ENCODE measurements around the gene C2orf74.
A peak's percentile ranks its signal among the peaks of the same experiment; 100 is the strongest.
"Not testable (repeated sequence)": the region's sequence is repeated elsewhere in the genome, so short reads cannot be mapped to it uniquely, and the experiment has no call there.

C2orf74 gene

DNA sequence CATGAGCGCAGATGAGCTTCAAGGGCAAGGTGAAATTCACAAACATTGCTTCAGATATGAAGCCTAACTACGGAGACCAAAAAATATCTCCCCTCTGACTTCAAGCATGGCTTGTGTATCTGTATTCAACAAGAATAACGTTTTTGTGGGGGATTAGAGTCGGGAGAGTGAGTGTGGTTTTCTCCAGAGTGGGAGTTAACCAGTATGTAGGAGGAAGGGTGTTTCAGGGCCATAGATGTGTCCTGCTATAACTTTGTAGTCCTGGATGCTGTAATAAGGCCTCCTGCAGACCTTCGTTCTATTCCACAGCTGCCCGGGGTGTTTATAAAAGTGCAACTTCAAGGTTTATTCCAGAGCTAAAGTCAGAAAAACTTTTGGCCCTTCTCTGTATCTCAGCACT lies 12.9 kb upstream of the C2orf74 start:
- in situ Hi-C loops (cut with HindIII; ENCODE audit: low pct_ligation_motif_present, low sequenced_read_pairs): no loop called here
- Histone ChIP-seq H3K27me3 (replicated peaks) (no peaks in the 10 kb centered on the region), H3K36me3 (replicated peaks) (peaks cover 10% of the 10 kb centered on the region), H3K27ac (no peak overlapping the region), H3K4me3 (ENCODE audit: low read depth, low read length) (no peak overlapping the region)
- TF ChIP-seq, protein P1, sequence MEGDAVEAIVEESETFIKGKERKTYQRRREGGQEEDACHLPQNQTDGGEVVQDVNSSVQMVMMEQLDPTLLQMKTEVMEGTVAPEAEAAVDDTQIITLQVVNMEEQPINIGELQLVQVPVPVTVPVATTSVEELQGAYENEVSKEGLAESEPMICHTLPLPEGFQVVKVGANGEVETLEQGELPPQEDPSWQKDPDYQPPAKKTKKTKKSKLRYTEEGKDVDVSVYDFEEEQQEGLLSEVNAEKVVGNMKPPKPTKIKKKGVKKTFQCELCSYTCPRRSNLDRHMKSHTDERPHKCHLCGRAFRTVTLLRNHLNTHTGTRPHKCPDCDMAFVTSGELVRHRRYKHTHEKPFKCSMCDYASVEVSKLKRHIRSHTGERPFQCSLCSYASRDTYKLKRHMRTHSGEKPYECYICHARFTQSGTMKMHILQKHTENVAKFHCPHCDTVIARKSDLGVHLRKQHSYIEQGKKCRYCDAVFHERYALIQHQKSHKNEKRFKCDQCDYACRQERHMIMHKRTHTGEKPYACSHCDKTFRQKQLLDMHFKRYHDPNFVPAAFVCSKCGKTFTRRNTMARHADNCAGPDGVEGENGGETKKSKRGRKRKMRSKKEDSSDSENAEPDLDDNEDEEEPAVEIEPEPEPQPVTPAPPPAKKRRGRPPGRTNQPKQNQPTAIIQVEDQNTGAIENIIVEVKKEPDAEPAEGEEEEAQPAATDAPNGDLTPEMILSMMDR (IDR thresholded peaks at IDR 0.05; ENCODE audit: low read depth, low read length, missing control alignments): no peak
- DNase-seq: no peak

DNA sequence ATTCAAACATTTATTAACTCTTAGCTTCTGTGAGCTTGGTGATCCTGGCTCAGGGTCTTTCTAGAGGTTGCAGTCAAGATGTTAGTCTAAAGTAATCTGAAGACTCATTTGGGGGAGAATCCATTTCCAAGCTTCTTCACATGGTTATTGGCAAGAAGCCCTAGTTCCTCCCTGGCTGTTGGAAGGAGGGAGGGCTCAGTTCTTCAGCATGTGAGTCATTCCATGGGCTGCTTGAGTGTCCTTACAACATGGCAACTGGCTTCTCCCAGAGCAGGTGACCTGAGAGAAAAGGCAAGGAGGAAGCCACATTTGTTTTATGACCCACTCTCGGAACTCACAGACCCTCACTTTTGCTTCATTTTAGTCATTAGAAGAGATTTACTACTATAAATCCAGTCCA lies 10.6 kb upstream of the C2orf74 start:
- Histone ChIP-seq H3K4me3 (ENCODE audit: low read depth, low read length) (no peak overlapping the region), H3K27ac (no peak overlapping the region), H3K27me3 (replicated peaks) (no peaks in the 10 kb centered on the region), H3K36me3 (replicated peaks) (peaks cover 10% of the 10 kb centered on the region)
- in situ Hi-C loops (cut with HindIII; ENCODE audit: low pct_ligation_motif_present, low sequenced_read_pairs): no loop called here
- TF ChIP-seq, protein P1 (IDR thresholded peaks at IDR 0.05; ENCODE audit: low read depth, low read length, missing control alignments): no peak
- peak; percentile 31 for DNase-seq

DNA sequence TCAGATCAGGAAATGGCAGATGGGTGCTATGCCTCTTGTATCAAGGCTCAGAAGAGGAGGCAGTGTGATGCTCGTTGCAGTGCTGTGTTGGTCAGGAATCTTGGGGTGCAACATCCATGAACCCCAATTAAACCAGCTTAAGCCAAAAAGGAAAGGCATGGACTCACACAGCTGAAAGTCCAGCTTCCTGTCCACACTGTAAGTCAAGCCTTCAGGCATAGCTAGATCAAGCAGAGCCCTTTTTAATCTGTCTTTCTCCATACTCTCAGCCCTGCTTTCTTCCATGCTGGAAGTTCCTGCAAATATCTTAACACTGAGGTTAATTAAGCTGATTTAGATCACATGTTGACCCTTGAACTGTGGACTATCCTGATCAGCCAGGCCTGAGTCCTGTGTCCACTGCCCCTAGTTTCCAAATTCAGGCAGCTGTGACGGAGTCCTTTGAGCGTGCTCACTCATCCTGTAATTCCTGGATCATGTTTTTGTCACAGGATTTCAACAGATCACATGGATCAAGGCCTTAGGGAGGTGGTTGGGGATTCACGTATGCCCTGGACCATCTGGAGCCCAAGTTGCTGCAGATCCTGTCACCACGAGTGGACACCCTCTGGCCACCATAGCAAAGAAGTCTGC lies 4.5 kb upstream of the C2orf74 start:
- in situ Hi-C loops (cut with HindIII; ENCODE audit: low pct_ligation_motif_present, low sequenced_read_pairs): no loop called here
- Histone ChIP-seq H3K27me3 (replicated peaks) (no peaks in the 10 kb centered on the region), H3K4me3 (ENCODE audit: low read depth, low read length) (no peak overlapping the region), H3K36me3 (replicated peaks) (no peaks in the 10 kb centered on the region), H3K27ac (no peak overlapping the region)
- TF ChIP-seq, protein P1 (IDR thresholded peaks at IDR 0.05; ENCODE audit: low read depth, low read length, missing control alignments): no peak
- DNase-seq: no peak

DNA sequence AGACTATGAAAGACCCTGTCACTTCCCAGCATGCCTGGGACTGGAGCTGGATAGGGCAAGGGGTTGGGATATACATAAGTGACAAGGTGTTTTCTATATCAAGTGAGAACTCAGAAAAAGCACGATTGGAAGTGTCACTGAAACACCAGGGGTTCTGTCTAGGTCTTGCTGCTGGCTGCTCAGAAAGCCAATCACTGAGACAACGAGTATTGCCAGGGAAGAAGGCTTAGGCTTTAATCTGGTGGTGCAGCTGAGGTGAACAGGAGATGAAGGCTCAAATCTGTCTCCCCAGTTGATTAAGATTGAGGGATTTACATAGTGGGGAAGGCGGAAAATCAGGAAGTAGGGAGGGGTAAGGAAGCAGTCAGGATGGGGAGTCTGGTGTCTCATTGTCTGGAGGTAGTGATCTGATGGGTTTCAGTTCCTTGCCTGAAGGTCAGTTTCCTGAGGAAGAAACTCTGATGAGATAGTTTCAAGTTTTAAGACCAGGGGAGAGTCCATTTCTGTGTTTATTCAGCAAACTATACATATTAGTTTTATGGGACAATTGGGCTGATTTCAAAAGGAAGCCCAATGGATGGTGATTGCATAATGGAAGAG lies 3.5 kb upstream of the C2orf74 start:
- TF ChIP-seq, protein P1 (IDR thresholded peaks at IDR 0.05; ENCODE audit: low read depth, low read length, missing control alignments): no peak
- H3K36me3 ChIP-seq (replicated peaks): no peaks in the 10 kb centered on the region
- in situ Hi-C loops (cut with HindIII; ENCODE audit: low pct_ligation_motif_present, low sequenced_read_pairs): no loop called here
- no peak for DNase-seq
- no peaks in the 10 kb centered on the region for H3K27me3 ChIP-seq (replicated peaks)
- H3K4me3 ChIP-seq (ENCODE audit: low read depth, low read length): no peak overlapping the region
- no peak overlapping the region for H3K27ac ChIP-seq

DNA sequence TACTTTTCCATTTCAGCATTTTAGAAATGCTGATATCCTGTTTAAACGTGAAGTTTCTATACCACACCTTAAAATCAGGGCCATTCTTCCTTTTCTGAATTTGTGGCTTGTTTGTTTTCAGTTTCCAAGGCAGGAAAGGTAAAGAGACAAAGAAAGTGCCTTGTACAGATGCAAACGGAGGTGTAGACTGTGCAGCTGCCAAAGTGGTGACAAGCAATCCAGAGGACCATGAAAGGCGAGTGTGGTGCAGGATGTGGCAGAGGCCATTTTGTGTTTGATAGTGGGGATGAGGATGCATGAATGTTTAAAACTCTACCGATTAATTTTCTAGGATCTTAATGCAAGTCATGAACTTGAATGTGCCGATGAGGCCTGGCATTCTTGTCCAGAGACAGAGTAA lies 733 bp downstream of the C2orf74 start:
- TF ChIP-seq, protein P1 (IDR thresholded peaks at IDR 0.05; ENCODE audit: low read depth, low read length, missing control alignments): no peak
- Histone ChIP-seq H3K27ac (no peak overlapping the region), H3K4me3 (ENCODE audit: low read depth, low read length) (no peak overlapping the region), H3K27me3 (replicated peaks) (no peaks in the 10 kb centered on the region), H3K36me3 (replicated peaks) (peaks cover 11% of the 10 kb centered on the region)
- no peak for DNase-seq
- in situ Hi-C loops (cut with HindIII; ENCODE audit: low pct_ligation_motif_present, low sequenced_read_pairs): no loop called here

GRCh38 chr2:61165082-61165481 lies 3.1 kb downstream of the C2orf74 start:
- H3K4me3 ChIP-seq (ENCODE audit: low read depth, low read length); DNase-seq; H3K27me3 ChIP-seq (replicated peaks); in situ Hi-C loops (cut with HindIII; ENCODE audit: low pct_ligation_motif_present, low sequenced_read_pairs); H3K27ac ChIP-seq: not testable (repeated sequence)
- H3K36me3 ChIP-seq (replicated peaks): peaks cover 11% of the 10 kb centered on the region
